Activated naive CD8-positive, alpha-beta T cell treated with anti-CD3 and anti-CD28 coated beads, Interleukin-2, amount 50 U/mL, for 24 hours (primary cell): ENCODE measurements around the gene NAGLU.

Experiments
- ATAC-seq: fragments of 150-1000 bp; cut with Tn5 transposase; one replicate; pipeline ENCODE4 v1.10.0; 2021
- DNase-seq: peaks from one replicate; pipeline ENCODE4 v3.0.0; 2021
- H3K27ac Mint-ChIP-seq: one replicate; pipeline ENCODE4 v1.8.0; 2021; ENCODE audit warnings: mild to moderate bottlenecking, mixed read lengths
- H3K27me3 Mint-ChIP-seq: one replicate; pipeline ENCODE4 v1.8.0; 2021; ENCODE audit warnings: mixed read lengths
- H3K36me3 Mint-ChIP-seq: one replicate; pipeline ENCODE4 v1.8.0; 2021; ENCODE audit warnings: low read depth, mixed read lengths
- H3K4me1 Mint-ChIP-seq: one replicate; pipeline ENCODE4 v1.8.0; 2021; ENCODE audit warnings: mixed read lengths
- H3K4me3 Mint-ChIP-seq: one replicate; pipeline ENCODE4 v1.8.0; 2021; ENCODE audit warnings: mild to moderate bottlenecking, moderate library complexity, mixed read lengths
- H3K9me3 Mint-ChIP-seq: one replicate; pipeline ENCODE4 v1.8.0; 2021; ENCODE audit warnings: mixed read lengths

Gene NAGLU

GRCh38 chr17:42561897-42562387 lies 25.9 kb downstream of the NAGLU start, which contains the start of gene COASY:
COASY (plus strand) TSS chr17:42562148; CDS start chr17:42562623, 475 bp downstream.
- Mint-ChIP-seq H3K9me3 (no peaks in the 10 kb centered on the region), H3K36me3 (peaks cover 12% of the 10 kb centered on the region), H3K4me3 (peak within 1 kb of the TSS; percentile 91), H3K27ac (peak within 1 kb of the TSS; percentile 92), H3K27me3 (no peaks in the 10 kb centered on the region), H3K4me1 (peaks cover 36% of the 10 kb centered on the region)
- peak; percentile 77 for ATAC-seq
- peak; percentile 95 for DNase-seq

GRCh38 chr17:42562388-42563142 lies 26.5 kb downstream of the NAGLU start:
- no peaks in the 10 kb centered on the region for H3K27me3 Mint-ChIP-seq
- peaks cover 37% of the 10 kb centered on the region for H3K4me1 Mint-ChIP-seq
- DNase-seq, result no peak
- ATAC-seq, result peak; percentile 4
- peak overlapping the region; percentile 91 for H3K4me3 Mint-ChIP-seq
- H3K36me3 Mint-ChIP-seq, result peaks cover 14% of the 10 kb centered on the region
- H3K27ac Mint-ChIP-seq, result peak overlapping the region; percentile 92
- no peaks in the 10 kb centered on the region for H3K9me3 Mint-ChIP-seq

GRCh38 chr17:42563143-42563509 lies 27.1 kb downstream of the NAGLU start:
- Mint-ChIP-seq H3K4me3 (peak overlapping the region; percentile 91), H3K27me3 (no peaks in the 10 kb centered on the region), H3K36me3 (peaks cover 17% of the 10 kb centered on the region), H3K4me1 (peaks cover 42% of the 10 kb centered on the region), H3K27ac (peak overlapping the region; percentile 92), H3K9me3 (no peaks in the 10 kb centered on the region)
- ATAC-seq (no peak), DNase-seq (no peak)

- Mint-ChIP-seq H3K4me1 (peaks cover 44% of the 10 kb centered on the region), H3K9me3 (no peaks in the 10 kb centered on the region), H3K27ac (peak overlapping the region; percentile 92), H3K27me3 (no peaks in the 10 kb centered on the region), H3K36me3 (peaks cover 18% of the 10 kb centered on the region), H3K4me3 (peak overlapping the region; percentile 91)
- DNase-seq, result no peak
- no peak for ATAC-seq
Measured at GRCh38 chr17:42563543-42563942, 27.5 kb downstream of the NAGLU start.

- no peaks in the 10 kb centered on the region for H3K9me3 Mint-ChIP-seq
- peak overlapping the region; percentile 91 for H3K4me3 Mint-ChIP-seq
- peak overlapping the region; percentile 92 for H3K27ac Mint-ChIP-seq
- no peaks in the 10 kb centered on the region for H3K27me3 Mint-ChIP-seq
- DNase-seq (no peak), ATAC-seq (no peak)
- H3K4me1 Mint-ChIP-seq, result peaks cover 48% of the 10 kb centered on the region
- H3K36me3 Mint-ChIP-seq, result peaks cover 22% of the 10 kb centered on the region
Measured at GRCh38 chr17:42563950-42564349, 27.9 kb downstream of the NAGLU start.

GRCh38 chr17:42564815-42565522 lies 28.9 kb downstream of the NAGLU start:
- no peak overlapping the region for H3K27ac Mint-ChIP-seq
- H3K27me3 Mint-ChIP-seq, result no peaks in the 10 kb centered on the region
- peaks cover 56% of the 10 kb centered on the region for H3K4me1 Mint-ChIP-seq
- no peak for ATAC-seq
- DNase-seq, result no peak
- H3K9me3 Mint-ChIP-seq, result no peaks in the 10 kb centered on the region
- H3K36me3 Mint-ChIP-seq, result peaks cover 31% of the 10 kb centered on the region
- no peak overlapping the region for H3K4me3 Mint-ChIP-seq

GRCh38 chr17:42565523-42566214 lies 29.6 kb downstream of the NAGLU start:
- H3K9me3 Mint-ChIP-seq, result no peaks in the 10 kb centered on the region
- peaks cover 36% of the 10 kb centered on the region for H3K36me3 Mint-ChIP-seq
- ATAC-seq, result no peak
- peaks cover 55% of the 10 kb centered on the region for H3K4me1 Mint-ChIP-seq
- H3K27me3 Mint-ChIP-seq, result no peaks in the 10 kb centered on the region
- H3K4me3 Mint-ChIP-seq, result no peak overlapping the region
- DNase-seq, result no peak
- H3K27ac Mint-ChIP-seq, result peak overlapping the region; percentile 92

GRCh38 chr17:42566215-42566882 lies 30.3 kb downstream of the NAGLU start:
- peaks cover 42% of the 10 kb centered on the region for H3K36me3 Mint-ChIP-seq
- no peaks in the 10 kb centered on the region for H3K9me3 Mint-ChIP-seq
- no peak for ATAC-seq
- peak overlapping the region; percentile 91 for H3K4me3 Mint-ChIP-seq
- no peaks in the 10 kb centered on the region for H3K27me3 Mint-ChIP-seq
- peak overlapping the region; percentile 92 for H3K27ac Mint-ChIP-seq
- no peak for DNase-seq
- H3K4me1 Mint-ChIP-seq, result peaks cover 54% of the 10 kb centered on the region

GRCh38 chr17:42566883-42567573 lies 31.0 kb downstream of the NAGLU start, which contains the start of gene MLX:
MLX (plus strand) TSS chr17:42567100; CDS start chr17:42567125, 25 bp downstream.
- Mint-ChIP-seq H3K4me3 (peak within 1 kb of the TSS; percentile 91), H3K9me3 (no peaks in the 10 kb centered on the region), H3K4me1 (peaks cover 48% of the 10 kb centered on the region), H3K27me3 (no peaks in the 10 kb centered on the region), H3K27ac (peak within 1 kb of the TSS; percentile 92), H3K36me3 (peaks cover 46% of the 10 kb centered on the region)
- DNase-seq, result peak; percentile 95
- peak; percentile 73 for ATAC-seq

GRCh38 chr17:42568341-42569111 lies 32.5 kb downstream of the NAGLU start:
- no peaks in the 10 kb centered on the region for H3K9me3 Mint-ChIP-seq
- peaks cover 55% of the 10 kb centered on the region for H3K36me3 Mint-ChIP-seq
- peak overlapping the region; percentile 63 for H3K4me3 Mint-ChIP-seq
- DNase-seq (no peak), ATAC-seq (no peak)
- no peaks in the 10 kb centered on the region for H3K27me3 Mint-ChIP-seq
- H3K27ac Mint-ChIP-seq, result peak overlapping the region; percentile 64
- peaks cover 42% of the 10 kb centered on the region for H3K4me1 Mint-ChIP-seq

- Mint-ChIP-seq H3K4me3 (no peak overlapping the region), H3K27ac (no peak overlapping the region), H3K36me3 (peaks cover 72% of the 10 kb centered on the region), H3K9me3 (no peaks in the 10 kb centered on the region), H3K27me3 (no peaks in the 10 kb centered on the region), H3K4me1 (peaks cover 45% of the 10 kb centered on the region)
- DNase-seq (no peak), ATAC-seq (no peak)
Measured at GRCh38 chr17:42571435-42572225, 35.6 kb downstream of the NAGLU start.

GRCh38 chr17:42573095-42573494 lies 37.1 kb downstream of the NAGLU start:
- Mint-ChIP-seq H3K36me3 (peaks cover 77% of the 10 kb centered on the region), H3K9me3 (no peaks in the 10 kb centered on the region), H3K27ac (peak overlapping the region; percentile 83), H3K27me3 (no peaks in the 10 kb centered on the region), H3K4me3 (no peak overlapping the region), H3K4me1 (peaks cover 45% of the 10 kb centered on the region)
- DNase-seq (no peak), ATAC-seq (no peak)
